ENCODE measurements around the gene WDFY1.

DNA sequence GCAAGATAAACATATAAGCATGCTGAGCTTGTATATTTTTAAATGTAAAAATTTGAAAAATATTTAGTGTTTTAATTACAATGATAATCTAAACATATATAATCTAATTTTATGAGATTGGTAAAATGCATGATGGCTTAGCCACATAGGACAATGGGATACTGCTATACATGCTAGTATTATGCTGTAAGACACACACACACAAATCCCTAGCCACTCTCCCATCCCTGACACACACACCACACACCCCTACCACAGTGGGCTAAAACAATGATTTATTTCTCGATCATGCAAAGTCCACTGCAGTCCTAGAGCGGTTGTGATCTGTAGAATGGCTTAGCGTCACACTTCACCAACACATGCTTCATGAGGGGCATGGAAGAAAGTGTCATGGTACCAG lies 71.5 kb downstream of the WDFY1 start:
- TF ChIP-seq, protein P1, sequence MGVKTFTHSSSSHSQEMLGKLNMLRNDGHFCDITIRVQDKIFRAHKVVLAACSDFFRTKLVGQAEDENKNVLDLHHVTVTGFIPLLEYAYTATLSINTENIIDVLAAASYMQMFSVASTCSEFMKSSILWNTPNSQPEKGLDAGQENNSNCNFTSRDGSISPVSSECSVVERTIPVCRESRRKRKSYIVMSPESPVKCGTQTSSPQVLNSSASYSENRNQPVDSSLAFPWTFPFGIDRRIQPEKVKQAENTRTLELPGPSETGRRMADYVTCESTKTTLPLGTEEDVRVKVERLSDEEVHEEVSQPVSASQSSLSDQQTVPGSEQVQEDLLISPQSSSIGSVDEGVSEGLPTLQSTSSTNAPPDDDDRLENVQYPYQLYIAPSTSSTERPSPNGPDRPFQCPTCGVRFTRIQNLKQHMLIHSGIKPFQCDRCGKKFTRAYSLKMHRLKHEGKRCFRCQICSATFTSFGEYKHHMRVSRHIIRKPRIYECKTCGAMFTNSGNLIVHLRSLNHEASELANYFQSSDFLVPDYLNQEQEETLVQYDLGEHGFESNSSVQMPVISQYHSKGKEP (tag by site-specific recombination; IDR thresholded peaks at IDR 0.05) = no peak
- TF ChIP-seq ZNF610 (tag by site-specific recombination; IDR thresholded peaks at IDR 0.05; ENCODE audit: borderline replicate concordance) (no peak), ZBTB1 (tag by site-specific recombination; IDR thresholded peaks at IDR 0.05) (no peak)
- TF ChIP-seq, protein P2, sequence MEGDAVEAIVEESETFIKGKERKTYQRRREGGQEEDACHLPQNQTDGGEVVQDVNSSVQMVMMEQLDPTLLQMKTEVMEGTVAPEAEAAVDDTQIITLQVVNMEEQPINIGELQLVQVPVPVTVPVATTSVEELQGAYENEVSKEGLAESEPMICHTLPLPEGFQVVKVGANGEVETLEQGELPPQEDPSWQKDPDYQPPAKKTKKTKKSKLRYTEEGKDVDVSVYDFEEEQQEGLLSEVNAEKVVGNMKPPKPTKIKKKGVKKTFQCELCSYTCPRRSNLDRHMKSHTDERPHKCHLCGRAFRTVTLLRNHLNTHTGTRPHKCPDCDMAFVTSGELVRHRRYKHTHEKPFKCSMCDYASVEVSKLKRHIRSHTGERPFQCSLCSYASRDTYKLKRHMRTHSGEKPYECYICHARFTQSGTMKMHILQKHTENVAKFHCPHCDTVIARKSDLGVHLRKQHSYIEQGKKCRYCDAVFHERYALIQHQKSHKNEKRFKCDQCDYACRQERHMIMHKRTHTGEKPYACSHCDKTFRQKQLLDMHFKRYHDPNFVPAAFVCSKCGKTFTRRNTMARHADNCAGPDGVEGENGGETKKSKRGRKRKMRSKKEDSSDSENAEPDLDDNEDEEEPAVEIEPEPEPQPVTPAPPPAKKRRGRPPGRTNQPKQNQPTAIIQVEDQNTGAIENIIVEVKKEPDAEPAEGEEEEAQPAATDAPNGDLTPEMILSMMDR (tag by site-specific recombination; IDR thresholded peaks at IDR 0.05) = no peak
